ENCODE results near the gene MLLT10. TPM values are rescaled to one million over a fixed set of nuclear protein-coding genes. Genes with fewer than 3 reads are reported as not detected.

MLLT10 gene
- total and polyA plus RNA-seq, 2 donors (not counting 3 experiments of a cell fraction or from before 2014, with no cell fraction given) = 35.4 to 54.0 TPM

GRCh38 chr10:21570761-21571521 lies 36.9 kb downstream of the MLLT10 start:
- Histone ChIP-seq H3K36me3 (ENCODE audit: control insufficient read depth in 2 of 2, extremely low read depth in 1 of 2, insufficient read depth in 2 of 2, low read length in 2 of 2) (peaks cover 0 to 3% of the 10 kb centered on the region in 2 experiments), H2AFZ (ENCODE audit: low read depth, low read length) (no peak overlapping the region), H3K4me3 (replicated peaks in 1 of 3; ENCODE audit: insufficient read depth in 1 of 3, low read depth in 1 of 3, low read length in 3 of 3) (no peak overlapping the region), H4K20me1 (replicated peaks; ENCODE audit: control insufficient read depth, extremely low read depth, insufficient read depth, low read length) (no peaks in the 10 kb centered on the region), H3K4me2 (ENCODE audit: insufficient read depth, low read length) (no peak overlapping the region), H3K9me1 (replicated peaks; ENCODE audit: control insufficient read depth, extremely low read depth, insufficient read depth, low read length) (no peaks in the 10 kb centered on the region), H3K27ac (ENCODE audit: insufficient read depth, low read depth, low read length) (no peak overlapping the region), H3K9ac (replicated peaks; ENCODE audit: extremely low read depth, insufficient read depth, low read length) (no peak overlapping the region), H3K79me2 (ENCODE audit: control insufficient read depth, insufficient read depth, low read length) (peaks cover 94% of the 10 kb centered on the region), H3K27me3 (ENCODE audit: control insufficient read depth in 2 of 2, insufficient read depth in 2 of 2, low read length in 2 of 2) (no peaks in the 10 kb centered on the region), H3K9me3 (replicated peaks; ENCODE audit: control insufficient read depth, insufficient read depth, low read length) (no peaks in the 10 kb centered on the region), H3K4me1 (ENCODE audit: control insufficient read depth, extremely low read depth, insufficient read depth, low read length) (no peaks in the 10 kb centered on the region)
- intact Hi-C loops (cut with micrococcal nuclease) = no loop called here
- TF ChIP-seq EZH2 (IDR thresholded peaks at IDR 0.05; ENCODE audit: borderline replicate concordance, low read depth, low read length, severe bottlenecking) (no peak), MAX (IDR thresholded peaks at IDR 0.05; ENCODE audit: insufficient read depth, insufficient read length) (no peak), POLR2A (IDR thresholded peaks at IDR 0.05; ENCODE audit: low read depth, low read length) (no peak), GATA2 (IDR thresholded peaks at IDR 0.05; ENCODE audit: insufficient read depth, insufficient read length, low read depth, low read length) (no peak), MYC (IDR thresholded peaks at IDR 0.05; ENCODE audit: low read depth, low read length) (no peak), JUN (IDR thresholded peaks at IDR 0.05; ENCODE audit: borderline replicate concordance, insufficient read depth, insufficient read length, low read depth) (no peak), FOS (IDR thresholded peaks at IDR 0.05; ENCODE audit: borderline replicate concordance, insufficient read depth, low read length) (no peak), POLR2AphosphoS5 (IDR thresholded peaks at IDR 0.05; ENCODE audit: insufficient read depth, low read depth, low read length) (no peak)
- TF ChIP-seq, protein P1, sequence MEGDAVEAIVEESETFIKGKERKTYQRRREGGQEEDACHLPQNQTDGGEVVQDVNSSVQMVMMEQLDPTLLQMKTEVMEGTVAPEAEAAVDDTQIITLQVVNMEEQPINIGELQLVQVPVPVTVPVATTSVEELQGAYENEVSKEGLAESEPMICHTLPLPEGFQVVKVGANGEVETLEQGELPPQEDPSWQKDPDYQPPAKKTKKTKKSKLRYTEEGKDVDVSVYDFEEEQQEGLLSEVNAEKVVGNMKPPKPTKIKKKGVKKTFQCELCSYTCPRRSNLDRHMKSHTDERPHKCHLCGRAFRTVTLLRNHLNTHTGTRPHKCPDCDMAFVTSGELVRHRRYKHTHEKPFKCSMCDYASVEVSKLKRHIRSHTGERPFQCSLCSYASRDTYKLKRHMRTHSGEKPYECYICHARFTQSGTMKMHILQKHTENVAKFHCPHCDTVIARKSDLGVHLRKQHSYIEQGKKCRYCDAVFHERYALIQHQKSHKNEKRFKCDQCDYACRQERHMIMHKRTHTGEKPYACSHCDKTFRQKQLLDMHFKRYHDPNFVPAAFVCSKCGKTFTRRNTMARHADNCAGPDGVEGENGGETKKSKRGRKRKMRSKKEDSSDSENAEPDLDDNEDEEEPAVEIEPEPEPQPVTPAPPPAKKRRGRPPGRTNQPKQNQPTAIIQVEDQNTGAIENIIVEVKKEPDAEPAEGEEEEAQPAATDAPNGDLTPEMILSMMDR (IDR thresholded peaks at IDR 0.05; ENCODE audit: extremely low read depth in 1 of 2, insufficient read depth in 1 of 2, low read depth in 1 of 2, low read length in 2 of 2) = no peak
- dilution Hi-C loops (cut with MboI; ENCODE audit: extremely low pct_ligation_motif_present, low sequenced_read_pairs) = no loop called here
- no peak for DNase-seq (ENCODE audit: low read depth, low spot score)
- ChIA-PET CTCF (interaction anchor here (0.7 to 1.0 kb wide), 2 partner anchors 10 to 16 kb away, joined by 3 to 4 read pairs; no protein-coding TSS in a partner anchor), POLR2A (no interaction called here)
- FAIRE-seq = no peak
- no TSS peak for BruUV-seq (replicated peaks)

Measured in endothelial cell of umbilical vein (primary cell).